Liver (tissue), 9 donors: ENCODE results near the gene QKI. TPM values are rescaled to one million over a fixed set of nuclear protein-coding genes. Genes with fewer than 3 reads are reported as not detected.

Experiments used
- DNase-seq: peaks from one replicate; pipeline ENCODE4 v3.0.0-alpha.2; 2017; ENCODE audit warnings: low spot score
- H3K27ac ChIP-seq, 2 donors: one replicate each; pipeline ENCODE4 v1.7.0; 2013; ENCODE audit warnings: inconsistent platforms in 2 of 2, low read length in 2 of 2, control low read depth in 1 of 2, low read depth in 1 of 2, mild to moderate bottlenecking in 1 of 2
- H3K27me3 ChIP-seq, 4 donors: one replicate each; pipeline versions ENCODE4 v1.6.1 to v1.7.0; 2013; ENCODE audit warnings: low read length in 3 of 4, inconsistent platforms in 1 of 4, mild to moderate bottlenecking in 1 of 4, moderate library complexity in 1 of 4; ENCODE audit not compliant: control insufficient read depth in 4 of 4, insufficient read depth in 4 of 4
- H3K36me3 ChIP-seq, 4 donors: one replicate each; pipeline versions ENCODE4 v1.6.1 to v1.7.0; 2013; ENCODE audit warnings: low read length in 3 of 4, mild to moderate bottlenecking in 3 of 4, low read depth in 1 of 4, moderate library complexity in 1 of 4; ENCODE audit not compliant: control insufficient read depth in 4 of 4, insufficient read depth in 3 of 4
- H3K4me1 ChIP-seq, 4 donors: one replicate each; pipeline versions ENCODE4 v1.6.1 to v1.7.0; 2013; ENCODE audit warnings: low read length in 3 of 4, mild to moderate bottlenecking in 3 of 4, moderate library complexity in 1 of 4; ENCODE audit not compliant: control insufficient read depth in 4 of 4, insufficient read depth in 4 of 4
- H3K4me3 ChIP-seq, 3 donors: one replicate each; pipeline versions ENCODE4 v1.6.1 to v1.7.0; 2013; ENCODE audit warnings: low read length in 3 of 3, control low read depth in 1 of 3, low read depth in 1 of 3, mild to moderate bottlenecking in 1 of 3
- H3K9ac ChIP-seq, 2 donors: one replicate each; pipeline ENCODE4 v1.7.0; 2013; ENCODE audit warnings: low read length in 2 of 2, mild to moderate bottlenecking in 2 of 2, moderate library complexity in 2 of 2, control low read depth in 1 of 2, low read depth in 1 of 2
- H3K9me3 ChIP-seq, 4 donors: one replicate each; pipeline versions ENCODE4 v1.6.1 to v1.7.0; 2013; ENCODE audit warnings: low read length in 3 of 4; ENCODE audit not compliant: control insufficient read depth in 4 of 4
- EGR1 ChIP-seq, 2 donors: IDR thresholded peaks; 2 replicates each; pipeline ENCODE4 v1.6.1; 2016 to 2018; ENCODE audit warnings: antibody characterized with exemption in 2 of 2, low read depth in 2 of 2
- FOXA1 ChIP-seq: IDR thresholded peaks from 2 replicates; pipeline ENCODE4 v1.6.1; 2016; ENCODE audit warnings: antibody characterized with exemption
- FOXA2 ChIP-seq: IDR thresholded peaks from 2 replicates; pipeline ENCODE4 v1.6.1; 2016; ENCODE audit warnings: antibody characterized with exemption
- GABPA ChIP-seq, 2 donors: IDR thresholded peaks in 1 of 2; conservative IDR thresholded peaks in 1 of 2; 2 replicates each; pipeline ENCODE4 v1.6.1; 2016; ENCODE audit warnings: antibody characterized with exemption in 2 of 2, mild to moderate bottlenecking in 1 of 2, moderate library complexity in 1 of 2
- HNF4A ChIP-seq, 2 donors: conservative IDR thresholded peaks; 2 replicates each; pipeline ENCODE4 v1.6.1; 2016; ENCODE audit warnings: antibody characterized with exemption in 2 of 2, mild to moderate bottlenecking in 2 of 2
- HNF4G ChIP-seq: IDR thresholded peaks from 2 replicates; pipeline ENCODE4 v1.6.1; 2016; ENCODE audit warnings: antibody characterized with exemption
- JUND ChIP-seq, 2 donors: IDR thresholded peaks; 2 replicates each; pipeline ENCODE4 v1.6.1; 2016; ENCODE audit warnings: antibody characterized with exemption in 2 of 2
- MAX ChIP-seq: IDR thresholded peaks from 2 replicates; pipeline ENCODE4 v1.6.1; 2016; ENCODE audit warnings: antibody characterized with exemption
- NR2F2 ChIP-seq: IDR thresholded peaks from 2 replicates; pipeline ENCODE4 v1.6.1; 2016; ENCODE audit warnings: antibody characterized with exemption
- RAD21 ChIP-seq, 2 donors: IDR thresholded peaks; 2 replicates each; pipeline ENCODE4 v1.6.1; 2016; ENCODE audit warnings: antibody characterized with exemption in 2 of 2, mild to moderate bottlenecking in 2 of 2
- REST ChIP-seq: IDR thresholded peaks from 2 replicates; pipeline ENCODE4 v1.6.1; 2016; ENCODE audit warnings: antibody characterized with exemption, mild to moderate bottlenecking
- RXRA ChIP-seq, 2 donors: IDR thresholded peaks; 2 replicates each; pipeline ENCODE4 v1.6.1; 2017 to 2018; ENCODE audit warnings: antibody characterized with exemption in 2 of 2, mild to moderate bottlenecking in 1 of 2
- SP1 ChIP-seq: IDR thresholded peaks from 2 replicates; pipeline ENCODE4 v1.6.1; 2018; ENCODE audit warnings: antibody characterized with exemption, mild to moderate bottlenecking
- TAF1 ChIP-seq: conservative IDR thresholded peaks from 2 replicates; pipeline ENCODE4 v1.6.1; 2016; ENCODE audit warnings: antibody characterized with exemption, mild to moderate bottlenecking
- YY1 ChIP-seq: IDR thresholded peaks from 2 replicates; pipeline ENCODE4 v1.6.1; 2016; ENCODE audit warnings: antibody characterized with exemption, mild to moderate bottlenecking
- WGBS: extraction: QIAGEN DNeasy Blood & Tissue Kit; methylation state at CpG from one replicate; pipeline ENCODE4 v1.1.7; 2013; 5-methylcytosine and 5-hydroxymethylcytosine counted together
- polyA plus RNA-seq, 2 donors: library from polyadenylated mRNA; stranded (reverse) in 1 of 2; unstranded in 1 of 2; fragments of 200-250 nt in 1 of 2; fragments of >200 nt in 1 of 2; fragmentation: Nextera tagmentation in 1 of 2; extraction: Ambion mirVana in 1 of 2; gene quantifications; one replicate each; pipeline versions ENCODE4 v1.2.1 to v1.2.3, GENCODE V29; 2013 to 2015
- total RNA-seq, 2 donors: library from RNA; depleted of rRNA; stranded (reverse); fragments of >200 nt; gene quantifications; one replicate each; pipeline ENCODE4 v1.2.3, GENCODE V29; 2014
- TF ChIP-seq, protein P1 (sequence below): IDR thresholded peaks from 2 replicates; pipeline ENCODE4 v1.6.1; 2016; ENCODE audit warnings: antibody characterized with exemption
- TF ChIP-seq, protein P2 (sequence below): IDR thresholded peaks from 2 replicates; pipeline ENCODE4 v1.6.1; 2016; ENCODE audit warnings: antibody characterized with exemption
- TF ChIP-seq, protein P3 (sequence below): fragments of 150-350 bp; IDR thresholded peaks from 2 replicates; pipeline ENCODE4 v1.5.1; 2017; ENCODE audit warnings: improper control_type of control experiment, low read depth, low read length; ENCODE audit not compliant: missing input control
- donor health status: healthy.
- donor health status: healthy.
- donor health status: healthy.
- donor health status: healthy.
- donor health status: healthy.

Gene QKI
- total and polyA plus RNA-seq, 4 donors, result 22.7 to 97.0 (median 56.3) TPM

- WGBS, result 87% methylated on average over 2 of the region's 2 CpGs
- H3K27ac ChIP-seq, result peak overlapping the region in 1 of 2 donors; percentile 56
- H3K36me3 ChIP-seq, result no peaks in the 10 kb centered on the region
- H3K4me3 ChIP-seq, result no peak overlapping the region
- no peak overlapping the region for H3K9ac ChIP-seq
- peaks cover 16 to 47% (median 26%) of the 10 kb centered on the region in 4 donors for H3K4me1 ChIP-seq
- H3K27me3 ChIP-seq, result no peaks in the 10 kb centered on the region
- no peak for TF ChIP-seq YY1
- no peak for TF ChIP-seq NR2F2
- TF ChIP-seq HNF4A (conservative IDR thresholded peaks at IDR 0.05), result no peak
- TF ChIP-seq, protein P1, sequence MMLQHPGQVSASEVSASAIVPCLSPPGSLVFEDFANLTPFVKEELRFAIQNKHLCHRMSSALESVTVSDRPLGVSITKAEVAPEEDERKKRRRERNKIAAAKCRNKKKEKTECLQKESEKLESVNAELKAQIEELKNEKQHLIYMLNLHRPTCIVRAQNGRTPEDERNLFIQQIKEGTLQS, result no peak
- no peak for TF ChIP-seq REST
- no peak for TF ChIP-seq MAX
- TF ChIP-seq, protein P2, sequence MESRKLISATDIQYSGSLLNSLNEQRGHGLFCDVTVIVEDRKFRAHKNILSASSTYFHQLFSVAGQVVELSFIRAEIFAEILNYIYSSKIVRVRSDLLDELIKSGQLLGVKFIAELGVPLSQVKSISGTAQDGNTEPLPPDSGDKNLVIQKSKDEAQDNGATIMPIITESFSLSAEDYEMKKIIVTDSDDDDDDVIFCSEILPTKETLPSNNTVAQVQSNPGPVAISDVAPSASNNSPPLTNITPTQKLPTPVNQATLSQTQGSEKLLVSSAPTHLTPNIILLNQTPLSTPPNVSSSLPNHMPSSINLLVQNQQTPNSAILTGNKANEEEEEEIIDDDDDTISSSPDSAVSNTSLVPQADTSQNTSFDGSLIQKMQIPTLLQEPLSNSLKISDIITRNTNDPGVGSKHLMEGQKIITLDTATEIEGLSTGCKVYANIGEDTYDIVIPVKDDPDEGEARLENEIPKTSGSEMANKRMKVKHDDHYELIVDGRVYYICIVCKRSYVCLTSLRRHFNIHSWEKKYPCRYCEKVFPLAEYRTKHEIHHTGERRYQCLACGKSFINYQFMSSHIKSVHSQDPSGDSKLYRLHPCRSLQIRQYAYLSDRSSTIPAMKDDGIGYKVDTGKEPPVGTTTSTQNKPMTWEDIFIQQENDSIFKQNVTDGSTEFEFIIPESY, result no peak
- TF ChIP-seq SP1, result no peak
- TF ChIP-seq FOXA2, result no peak
- no peak for TF ChIP-seq JUND (IDR thresholded peaks at IDR 0.05)
- TF ChIP-seq, protein P3, sequence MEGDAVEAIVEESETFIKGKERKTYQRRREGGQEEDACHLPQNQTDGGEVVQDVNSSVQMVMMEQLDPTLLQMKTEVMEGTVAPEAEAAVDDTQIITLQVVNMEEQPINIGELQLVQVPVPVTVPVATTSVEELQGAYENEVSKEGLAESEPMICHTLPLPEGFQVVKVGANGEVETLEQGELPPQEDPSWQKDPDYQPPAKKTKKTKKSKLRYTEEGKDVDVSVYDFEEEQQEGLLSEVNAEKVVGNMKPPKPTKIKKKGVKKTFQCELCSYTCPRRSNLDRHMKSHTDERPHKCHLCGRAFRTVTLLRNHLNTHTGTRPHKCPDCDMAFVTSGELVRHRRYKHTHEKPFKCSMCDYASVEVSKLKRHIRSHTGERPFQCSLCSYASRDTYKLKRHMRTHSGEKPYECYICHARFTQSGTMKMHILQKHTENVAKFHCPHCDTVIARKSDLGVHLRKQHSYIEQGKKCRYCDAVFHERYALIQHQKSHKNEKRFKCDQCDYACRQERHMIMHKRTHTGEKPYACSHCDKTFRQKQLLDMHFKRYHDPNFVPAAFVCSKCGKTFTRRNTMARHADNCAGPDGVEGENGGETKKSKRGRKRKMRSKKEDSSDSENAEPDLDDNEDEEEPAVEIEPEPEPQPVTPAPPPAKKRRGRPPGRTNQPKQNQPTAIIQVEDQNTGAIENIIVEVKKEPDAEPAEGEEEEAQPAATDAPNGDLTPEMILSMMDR, result no peak
- no peak for TF ChIP-seq GABPA (IDR thresholded peaks at IDR 0.05 in 1 of 2, conservative IDR thresholded peaks at IDR 0.05 in 1 of 2)
- no peak for TF ChIP-seq HNF4G
- TF ChIP-seq TAF1, result no peak
- TF ChIP-seq RXRA (IDR thresholded peaks at IDR 0.05), result no peak
- TF ChIP-seq EGR1 (IDR thresholded peaks at IDR 0.05; ENCODE audit: low read depth in 2 of 2), result no peak
- TF ChIP-seq FOXA1, result no peak
- no peak for TF ChIP-seq RAD21 (IDR thresholded peaks at IDR 0.05)
- no peaks in the 10 kb centered on the region for H3K9me3 ChIP-seq
- no peak for DNase-seq
These were observed 116.6 kb downstream of the QKI start for GRCh38 chr6:163531122-163531521.
